Ectodermal cell (in vitro differentiated cells): ENCODE measurements around the gene GP2.

Experiments used
- H3K27ac ChIP-seq: 2 replicates; pipeline ENCODE4 v1.7.0; 2013; ENCODE audit warnings: mild to moderate bottlenecking, low read depth, low read length; ENCODE audit not compliant: insufficient read depth, poor library complexity, severe bottlenecking
- H3K27me3 ChIP-seq: 2 replicates; pipeline ENCODE4 v1.7.0; 2013; ENCODE audit warnings: mild to moderate bottlenecking, low read length; ENCODE audit not compliant: insufficient read depth, control insufficient read depth, poor library complexity, severe bottlenecking
- H3K36me3 ChIP-seq: one replicate; pipeline ENCODE4 v1.7.0; 2013; ENCODE audit warnings: low read length; ENCODE audit not compliant: control insufficient read depth, insufficient read depth
- H3K4me1 ChIP-seq: one replicate; pipeline ENCODE4 v1.7.0; 2013; ENCODE audit warnings: low read length; ENCODE audit not compliant: control insufficient read depth, insufficient read depth
- H3K4me3 ChIP-seq: 2 replicates; pipeline ENCODE4 v1.7.0; 2013; ENCODE audit warnings: low read depth, low read length, control low read depth; ENCODE audit not compliant: insufficient read depth
- H3K9me3 ChIP-seq: 2 replicates; pipeline ENCODE4 v1.7.0; 2013; ENCODE audit warnings: mild to moderate bottlenecking, low read length, moderate library complexity; ENCODE audit not compliant: control insufficient read depth
- WGBS, 2 experiments: methylation state at CpG; one replicate each; pipeline ENCODE4 v1.1.7; 2013; ENCODE audit warnings: missing lambda C conversion rate in 2 of 2; 5-methylcytosine and 5-hydroxymethylcytosine counted together

GP2 gene

DNA sequence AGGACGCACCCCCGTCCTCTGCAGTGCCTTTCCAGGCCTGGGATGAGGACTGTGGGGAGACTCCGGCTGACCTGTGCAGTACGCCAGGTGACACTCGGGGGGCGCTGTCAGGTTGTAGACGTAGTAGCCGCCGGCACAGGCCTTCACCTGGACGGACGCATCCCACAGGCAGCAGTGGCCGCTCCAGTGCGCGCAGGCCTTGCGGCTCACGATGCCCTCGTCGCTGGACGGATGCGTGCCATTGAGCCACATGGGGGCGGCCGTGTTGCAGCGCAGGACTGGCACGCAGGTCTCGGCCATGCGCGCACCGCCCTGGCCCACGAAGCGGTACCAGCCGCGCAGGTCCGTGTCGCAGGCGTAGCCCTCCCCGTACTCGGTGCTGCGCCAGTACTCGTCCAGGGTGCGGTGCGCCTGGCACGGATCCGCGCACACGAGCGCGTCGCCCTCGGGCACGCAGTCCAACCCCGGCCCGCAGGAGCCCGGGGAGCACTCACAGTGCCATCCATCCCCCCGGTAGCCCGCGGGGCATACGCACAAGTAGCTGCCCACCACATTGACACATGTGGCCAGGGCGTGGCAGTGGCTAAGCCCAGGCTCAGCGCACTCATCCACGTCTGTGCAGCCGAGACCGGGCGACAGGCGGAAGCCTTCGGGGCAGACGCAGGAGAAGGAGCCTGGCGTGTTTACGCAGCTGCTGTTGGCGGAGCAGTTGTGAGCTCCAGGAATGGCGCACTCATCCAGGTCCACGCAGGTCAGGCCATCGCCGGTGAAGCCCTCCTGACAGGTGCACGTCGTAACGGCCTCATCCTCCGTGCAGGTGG is 21.3 kb upstream of the GP2 start:
- H3K27me3 ChIP-seq, result no peaks in the 10 kb centered on the region
- H3K4me3 ChIP-seq, result no peak overlapping the region
- H3K4me1 ChIP-seq, result no peaks in the 10 kb centered on the region
- no peak overlapping the region for H3K27ac ChIP-seq
- no peaks in the 10 kb centered on the region for H3K9me3 ChIP-seq
- WGBS, 2 experiments, result 94 to 95% methylated on average over 77 of the region's 77 CpGs
- H3K36me3 ChIP-seq, result no peaks in the 10 kb centered on the region

GRCh38 chr16:20347666-20348364 is 20.5 kb upstream of the GP2 start:
- no peaks in the 10 kb centered on the region for H3K4me1 ChIP-seq
- H3K9me3 ChIP-seq, result no peaks in the 10 kb centered on the region
- WGBS, 2 experiments, result 89 to 90% methylated on average over 12 of the region's 12 CpGs
- no peak overlapping the region for H3K27ac ChIP-seq
- H3K36me3 ChIP-seq, result no peaks in the 10 kb centered on the region
- H3K4me3 ChIP-seq, result no peak overlapping the region
- no peaks in the 10 kb centered on the region for H3K27me3 ChIP-seq

GRCh38 chr16:20344611-20345010 is 17.3 kb upstream of the GP2 start:
- Histone ChIP-seq H3K9me3 (no peaks in the 10 kb centered on the region), H3K27ac (no peak overlapping the region), H3K4me1 (no peaks in the 10 kb centered on the region), H3K4me3 (no peak overlapping the region), H3K27me3 (no peaks in the 10 kb centered on the region), H3K36me3 (no peaks in the 10 kb centered on the region)
- 95 to 96% methylated on average over 5 of the region's 5 CpGs for WGBS, 2 experiments

DNA sequence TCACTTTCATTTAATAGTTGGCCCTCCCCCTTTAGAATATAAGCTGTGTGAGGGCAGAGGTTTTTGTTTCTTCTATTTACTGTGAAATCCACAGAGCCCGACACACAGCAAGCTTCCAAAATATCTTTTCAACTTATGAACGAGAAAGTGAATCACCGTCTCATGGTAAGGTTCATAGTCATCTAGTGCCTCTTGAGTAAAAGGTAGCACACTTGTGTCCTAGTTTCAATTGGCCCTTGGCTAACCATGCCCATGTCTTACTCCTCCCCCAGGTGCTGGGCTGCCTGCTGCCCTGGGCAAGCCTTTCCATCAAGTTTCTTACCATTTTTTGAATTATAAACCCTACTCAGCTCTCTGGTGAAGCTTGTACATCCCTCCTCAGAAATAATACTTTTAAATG is 12.4 kb upstream of the GP2 start:
- WGBS, 2 experiments, result 97 to 98% methylated on average over 3 of the region's 3 CpGs
- Histone ChIP-seq H3K36me3 (no peaks in the 10 kb centered on the region), H3K4me1 (no peaks in the 10 kb centered on the region), H3K4me3 (no peak overlapping the region), H3K27me3 (no peaks in the 10 kb centered on the region), H3K9me3 (no peaks in the 10 kb centered on the region), H3K27ac (no peak overlapping the region)

DNA sequence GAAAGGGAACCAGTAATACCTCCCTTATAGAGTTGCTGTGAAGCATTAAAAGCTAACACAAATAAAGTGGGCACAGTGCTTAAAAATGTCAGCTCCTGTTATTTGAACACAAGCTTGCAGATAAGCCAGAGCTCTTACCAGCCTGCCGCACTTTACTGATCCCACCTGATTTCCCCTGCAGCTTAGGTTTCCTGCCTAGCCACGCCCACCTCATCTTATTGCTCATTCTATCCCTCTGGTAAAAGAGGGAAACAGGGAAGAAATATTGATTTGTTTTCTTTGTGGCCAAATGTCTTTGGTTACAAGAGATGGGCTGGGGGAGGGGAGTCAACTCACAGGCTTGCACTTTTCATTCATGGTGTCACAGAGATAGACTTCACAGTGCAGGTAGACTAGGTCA is 9.6 kb upstream of the GP2 start:
- H3K4me1 ChIP-seq, result no peaks in the 10 kb centered on the region
- H3K27ac ChIP-seq, result no peak overlapping the region
- H3K27me3 ChIP-seq, result no peaks in the 10 kb centered on the region
- no peaks in the 10 kb centered on the region for H3K9me3 ChIP-seq
- 79 to 81% methylated on average over 1 to 2 of the region's 2 CpGs for WGBS, 2 experiments
- no peak overlapping the region for H3K4me3 ChIP-seq
- no peaks in the 10 kb centered on the region for H3K36me3 ChIP-seq

- H3K4me1 ChIP-seq, result no peaks in the 10 kb centered on the region
- no peaks in the 10 kb centered on the region for H3K27me3 ChIP-seq
- no peak overlapping the region for H3K27ac ChIP-seq
- no peak overlapping the region for H3K4me3 ChIP-seq
- no peaks in the 10 kb centered on the region for H3K9me3 ChIP-seq
- WGBS, 2 experiments, result 95 to 100% methylated on average over 1 of the region's 1 CpG
- no peaks in the 10 kb centered on the region for H3K36me3 ChIP-seq
Measured at GRCh38 chr16:20334396-20334795, 7.1 kb upstream of the GP2 start.

DNA sequence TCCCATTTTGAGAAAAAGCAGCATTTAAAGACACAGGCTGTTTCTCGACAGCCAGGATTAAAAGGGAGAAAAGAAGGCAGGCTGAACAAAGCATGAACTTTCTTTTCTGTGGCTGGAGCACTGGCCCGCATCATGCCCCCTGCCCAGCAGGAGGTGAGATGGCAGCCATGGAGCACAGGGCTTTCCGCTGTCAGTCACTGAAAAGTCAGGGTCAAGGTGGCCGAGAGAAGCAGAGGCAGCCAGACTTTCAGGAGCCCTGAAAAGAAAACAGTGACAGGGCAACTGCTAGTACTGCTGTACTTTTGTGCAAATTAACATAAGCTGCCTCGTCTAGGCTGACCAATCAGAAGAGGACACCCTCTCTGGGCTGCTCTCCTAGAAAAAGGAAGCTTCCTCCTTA is 5.8 kb upstream of the GP2 start:
- H3K36me3 ChIP-seq, result no peaks in the 10 kb centered on the region
- H3K27ac ChIP-seq, result no peak overlapping the region
- no peaks in the 10 kb centered on the region for H3K27me3 ChIP-seq
- no peak overlapping the region for H3K4me3 ChIP-seq
- no peaks in the 10 kb centered on the region for H3K9me3 ChIP-seq
- H3K4me1 ChIP-seq, result no peaks in the 10 kb centered on the region
- 75 to 76% methylated on average over 5 of the region's 5 CpGs for WGBS, 2 experiments

DNA sequence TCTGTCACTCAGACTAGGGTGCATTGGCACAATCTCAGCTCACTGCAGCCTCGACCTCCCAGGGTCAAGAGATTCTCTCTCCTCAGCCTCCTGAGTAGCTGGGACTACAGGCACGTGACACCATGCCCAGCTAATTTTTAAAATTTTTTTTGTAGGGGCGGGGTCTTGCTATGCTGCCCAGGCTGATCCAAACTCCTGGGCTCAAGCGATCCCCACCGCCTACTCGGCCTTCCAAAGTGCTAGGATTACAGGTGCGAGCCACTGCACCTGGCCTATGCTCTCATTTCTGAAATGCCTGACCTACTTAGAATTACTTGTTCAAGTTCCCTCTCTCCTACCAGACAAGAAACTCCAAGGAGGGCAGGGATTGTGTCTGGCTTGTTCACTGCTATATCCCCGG is 5.1 kb upstream of the GP2 start:
- no peaks in the 10 kb centered on the region for H3K9me3 ChIP-seq
- H3K27ac ChIP-seq, result no peak overlapping the region
- no peaks in the 10 kb centered on the region for H3K4me1 ChIP-seq
- H3K27me3 ChIP-seq, result no peaks in the 10 kb centered on the region
- 93 to 95% methylated on average over 8 of the region's 8 CpGs for WGBS, 2 experiments
- no peaks in the 10 kb centered on the region for H3K36me3 ChIP-seq
- no peak overlapping the region for H3K4me3 ChIP-seq

DNA sequence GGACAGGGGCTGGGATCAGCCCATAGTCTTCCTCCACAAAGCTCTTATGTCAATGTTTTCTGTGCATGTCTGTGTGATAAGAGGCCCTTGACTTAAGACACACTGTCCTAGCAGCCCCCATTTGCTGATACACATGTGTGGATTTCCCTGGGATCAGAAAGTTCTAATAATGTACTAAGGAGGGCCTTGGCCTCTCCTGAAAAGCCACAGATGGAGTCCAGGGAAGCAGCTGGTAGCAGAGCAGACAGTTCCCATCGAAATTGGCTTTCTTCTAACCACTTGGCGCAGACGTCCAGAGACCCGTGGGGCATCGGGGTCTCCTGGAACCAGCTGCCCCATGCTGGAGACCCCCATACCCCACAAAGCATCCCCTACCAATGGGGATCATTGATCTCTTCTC is 4.3 kb upstream of the GP2 start:
- Histone ChIP-seq H3K9me3 (no peaks in the 10 kb centered on the region), H3K27ac (no peak overlapping the region), H3K4me1 (no peaks in the 10 kb centered on the region), H3K36me3 (no peaks in the 10 kb centered on the region), H3K27me3 (no peaks in the 10 kb centered on the region), H3K4me3 (no peak overlapping the region)
- WGBS, 2 experiments, result 91 to 95% methylated on average over 5 of the region's 5 CpGs

- H3K9me3 ChIP-seq, result no peaks in the 10 kb centered on the region
- 88 to 91% methylated on average over 5 of the region's 5 CpGs for WGBS, 2 experiments
- no peaks in the 10 kb centered on the region for H3K4me1 ChIP-seq
- H3K27ac ChIP-seq, result no peak overlapping the region
- no peaks in the 10 kb centered on the region for H3K27me3 ChIP-seq
- no peaks in the 10 kb centered on the region for H3K36me3 ChIP-seq
- H3K4me3 ChIP-seq, result no peak overlapping the region
Measured at GRCh38 chr16:20329392-20330138, 2.3 kb upstream of the GP2 start.
